Measurements from ENCODE around the gene RCN2. TPM values are rescaled to one million over a fixed set of nuclear protein-coding genes. Genes with fewer than 3 reads are reported as not detected.

RCN2 gene
- total RNA-seq, 2 donors from 2014 or later = 51.4 to 66.9 TPM

DNA sequence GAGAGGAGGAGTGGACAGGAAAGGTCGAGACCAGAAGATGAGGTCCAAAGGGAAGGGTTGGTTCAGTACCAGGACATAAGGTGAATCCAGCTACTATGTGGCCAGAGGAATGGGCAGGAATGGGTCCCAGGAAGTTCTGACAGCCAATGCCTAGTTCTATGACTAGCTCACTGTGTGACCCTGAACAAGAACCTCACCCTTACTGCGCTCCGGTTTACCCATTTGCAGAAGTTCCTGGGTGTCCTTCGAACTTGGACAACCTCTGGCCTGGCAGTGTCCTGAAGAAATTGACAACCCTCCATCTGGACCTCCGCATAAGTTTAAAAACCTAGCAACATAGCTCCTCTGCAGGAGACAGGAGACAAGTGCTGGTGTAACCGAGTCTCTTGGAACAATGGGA, 51.2 kb downstream of the RCN2 start:
- DNase-seq (ENCODE audit: low spot score) = no peak
- no peak overlapping the region for H3K4me3 ChIP-seq
- H3K36me3 ChIP-seq = no peaks in the 10 kb centered on the region
- peaks cover 0 to 15% of the 10 kb centered on the region in 2 donors for H3K4me1 ChIP-seq (ENCODE audit: control insufficient read depth in 1 of 2, low read depth in 2 of 2)
- TF ChIP-seq, protein P1, sequence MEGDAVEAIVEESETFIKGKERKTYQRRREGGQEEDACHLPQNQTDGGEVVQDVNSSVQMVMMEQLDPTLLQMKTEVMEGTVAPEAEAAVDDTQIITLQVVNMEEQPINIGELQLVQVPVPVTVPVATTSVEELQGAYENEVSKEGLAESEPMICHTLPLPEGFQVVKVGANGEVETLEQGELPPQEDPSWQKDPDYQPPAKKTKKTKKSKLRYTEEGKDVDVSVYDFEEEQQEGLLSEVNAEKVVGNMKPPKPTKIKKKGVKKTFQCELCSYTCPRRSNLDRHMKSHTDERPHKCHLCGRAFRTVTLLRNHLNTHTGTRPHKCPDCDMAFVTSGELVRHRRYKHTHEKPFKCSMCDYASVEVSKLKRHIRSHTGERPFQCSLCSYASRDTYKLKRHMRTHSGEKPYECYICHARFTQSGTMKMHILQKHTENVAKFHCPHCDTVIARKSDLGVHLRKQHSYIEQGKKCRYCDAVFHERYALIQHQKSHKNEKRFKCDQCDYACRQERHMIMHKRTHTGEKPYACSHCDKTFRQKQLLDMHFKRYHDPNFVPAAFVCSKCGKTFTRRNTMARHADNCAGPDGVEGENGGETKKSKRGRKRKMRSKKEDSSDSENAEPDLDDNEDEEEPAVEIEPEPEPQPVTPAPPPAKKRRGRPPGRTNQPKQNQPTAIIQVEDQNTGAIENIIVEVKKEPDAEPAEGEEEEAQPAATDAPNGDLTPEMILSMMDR (IDR thresholded peaks at IDR 0.05) = no peak
- no peak overlapping the region for H3K27ac ChIP-seq
- no peak for ATAC-seq (ENCODE audit: insufficient number of reproducible peaks, low FRiP score, low read depth)
- no peaks in the 10 kb centered on the region for H3K9me3 ChIP-seq
- no peaks in the 10 kb centered on the region for H3K27me3 ChIP-seq (replicated peaks; ENCODE audit: insufficient read depth)

- no peak for ATAC-seq (ENCODE audit: insufficient number of reproducible peaks, low FRiP score, low read depth)
- peak overlapping the region in 1 of 2 donors; percentile 8 for H3K27ac ChIP-seq
- no peaks in the 10 kb centered on the region for H3K27me3 ChIP-seq (replicated peaks; ENCODE audit: insufficient read depth)
- TF ChIP-seq, protein P1 (IDR thresholded peaks at IDR 0.05) = no peak
- H3K4me1 ChIP-seq (ENCODE audit: control insufficient read depth in 1 of 2, low read depth in 2 of 2) = peaks cover 0 to 15% of the 10 kb centered on the region in 2 donors
- no peaks in the 10 kb centered on the region for H3K9me3 ChIP-seq
- H3K36me3 ChIP-seq = no peaks in the 10 kb centered on the region
- H3K4me3 ChIP-seq = no peak overlapping the region
- no peak for DNase-seq (ENCODE audit: low spot score)
These were observed 52.2 kb downstream of the RCN2 start for GRCh38 chr15:76983590-76984375.

DNA sequence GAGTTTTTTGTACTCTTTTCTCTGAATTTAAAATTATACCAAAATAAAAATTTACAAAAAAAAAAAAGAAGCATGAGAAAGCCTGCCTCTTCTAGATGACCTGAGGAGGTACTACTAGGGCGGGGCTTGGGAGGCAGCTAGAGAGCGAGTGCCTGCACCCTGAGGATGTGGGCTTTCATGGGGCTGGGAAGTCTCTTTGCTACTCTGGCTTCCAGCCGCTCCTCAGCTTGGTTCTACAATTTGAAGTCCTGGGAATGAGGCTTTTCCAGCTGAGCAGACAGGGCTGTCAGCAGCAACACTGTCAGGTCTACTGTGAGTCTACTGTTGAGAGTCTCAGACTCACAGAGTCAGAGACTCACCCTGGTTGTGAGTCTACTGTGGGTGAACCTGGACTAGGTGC, 55.2 kb downstream of the RCN2 start:
- TF ChIP-seq, protein P1 (IDR thresholded peaks at IDR 0.05) = no peak
- H3K27me3 ChIP-seq (replicated peaks; ENCODE audit: insufficient read depth) = no peaks in the 10 kb centered on the region
- no peaks in the 10 kb centered on the region for H3K36me3 ChIP-seq
- ATAC-seq (ENCODE audit: insufficient number of reproducible peaks, low FRiP score, low read depth) (no peak), DNase-seq (ENCODE audit: low spot score) (no peak)
- no peaks in the 10 kb centered on the region for H3K9me3 ChIP-seq
- H3K27ac ChIP-seq = no peak overlapping the region
- peaks cover 0 to 15% of the 10 kb centered on the region in 2 donors for H3K4me1 ChIP-seq (ENCODE audit: control insufficient read depth in 1 of 2, low read depth in 2 of 2)
- H3K4me3 ChIP-seq = no peak overlapping the region

GRCh38 chr15:76987276-76987675, 55.7 kb downstream of the RCN2 start:
- Histone ChIP-seq H3K36me3 (no peaks in the 10 kb centered on the region), H3K9me3 (no peaks in the 10 kb centered on the region), H3K4me3 (no peak overlapping the region), H3K27ac (no peak overlapping the region), H3K27me3 (replicated peaks; ENCODE audit: insufficient read depth) (no peaks in the 10 kb centered on the region), H3K4me1 (ENCODE audit: control insufficient read depth in 1 of 2, low read depth in 2 of 2) (peaks cover 0 to 12% of the 10 kb centered on the region in 2 donors)
- no peak for ATAC-seq (ENCODE audit: insufficient number of reproducible peaks, low FRiP score, low read depth)
- TF ChIP-seq, protein P1 (IDR thresholded peaks at IDR 0.05) = no peak
- no peak for DNase-seq (ENCODE audit: low spot score)

- peaks cover 0 to 5% of the 10 kb centered on the region in 2 donors for H3K4me1 ChIP-seq (ENCODE audit: control insufficient read depth in 1 of 2, low read depth in 2 of 2)
- no peaks in the 10 kb centered on the region for H3K36me3 ChIP-seq
- no peak for ATAC-seq (ENCODE audit: insufficient number of reproducible peaks, low FRiP score, low read depth)
- no peaks in the 10 kb centered on the region for H3K9me3 ChIP-seq
- H3K27ac ChIP-seq = peak overlapping the region in 1 of 2 donors; percentile 15
- H3K27me3 ChIP-seq (replicated peaks; ENCODE audit: insufficient read depth) = no peaks in the 10 kb centered on the region
- H3K4me3 ChIP-seq = no peak overlapping the region
- DNase-seq (ENCODE audit: low spot score) = no peak
- TF ChIP-seq, protein P1 (IDR thresholded peaks at IDR 0.05) = no peak
These were observed 56.6 kb downstream of the RCN2 start for GRCh38 chr15:76987896-76988860.
